Midbrain (tissue), 1 donor: ENCODE results near the gene VAV1.
A peak's percentile ranks its signal among the peaks of the same experiment; 100 is the strongest.
"Not testable (repeated sequence)": the region's sequence is repeated elsewhere in the genome, so short reads cannot be mapped to it uniquely, and the experiment has no call there.

Experiments
- DNase-seq: peaks from one replicate; lab custom pipeline; 2025; lab: John Stamatoyannopoulos, UW

Gene VAV1

GRCh38 chr19:6790194-6791128 lies 18.0 kb downstream of the VAV1 start:
- no peak for DNase-seq

GRCh38 chr19:6791237-6791636 lies 18.7 kb downstream of the VAV1 start:
- no peak for DNase-seq

- DNase-seq, result no peak
These were observed 20.9 kb downstream of the VAV1 start for GRCh38 chr19:6793411-6793810.

- no peak for DNase-seq
These were observed 21.5 kb downstream of the VAV1 start for GRCh38 chr19:6793973-6794372.

- no peak for DNase-seq
These were observed 22.4 kb downstream of the VAV1 start for GRCh38 chr19:6794686-6795431.

GRCh38 chr19:6796278-6796677 lies 23.8 kb downstream of the VAV1 start:
- no peak for DNase-seq

- DNase-seq, result no peak
These were observed 25.1 kb downstream of the VAV1 start for GRCh38 chr19:6797646-6798045.

- not testable (repeated sequence) for DNase-seq
These were observed 27.8 kb downstream of the VAV1 start for GRCh38 chr19:6800160-6800790.

- no peak for DNase-seq
These were observed 28.5 kb downstream of the VAV1 start for GRCh38 chr19:6800991-6801484.

- no peak for DNase-seq
These were observed 29.1 kb downstream of the VAV1 start for GRCh38 chr19:6801485-6802086.

GRCh38 chr19:6802336-6803035 lies 30.0 kb downstream of the VAV1 start:
- peak; percentile 14 for DNase-seq

- no peak for DNase-seq
These were observed 30.5 kb downstream of the VAV1 start for GRCh38 chr19:6803036-6803404.

GRCh38 chr19:6806488-6806887 lies 34.0 kb downstream of the VAV1 start:
- DNase-seq, result no peak

- no peak for DNase-seq
These were observed 34.8 kb downstream of the VAV1 start for GRCh38 chr19:6807291-6807690.

- DNase-seq, result no peak
These were observed 36.0 kb downstream of the VAV1 start for GRCh38 chr19:6808494-6808893.

- DNase-seq, result no peak
These were observed 36.8 kb downstream of the VAV1 start for GRCh38 chr19:6809262-6809661.

GRCh38 chr19:6811378-6811777 lies 38.9 kb downstream of the VAV1 start:
- no peak for DNase-seq

GRCh38 chr19:6811906-6812305 lies 39.4 kb downstream of the VAV1 start:
- no peak for DNase-seq

GRCh38 chr19:6812612-6813011 lies 40.1 kb downstream of the VAV1 start:
- no peak for DNase-seq

GRCh38 chr19:6813659-6814058 lies 41.2 kb downstream of the VAV1 start:
- DNase-seq, result no peak

GRCh38 chr19:6817179-6817578 lies 44.7 kb downstream of the VAV1 start:
- DNase-seq, result no peak
